ENCODE results near the gene RNF222. TPM values are rescaled to one million over a fixed set of nuclear protein-coding genes. Genes with fewer than 3 reads are reported as not detected.
"Not testable (repeated sequence)": the region's sequence is repeated elsewhere in the genome, so short reads cannot be mapped to it uniquely, and the experiment has no call there.

RNF222 gene
- total RNA-seq, 1 donor from 2014 or later, result not detected

DNA sequence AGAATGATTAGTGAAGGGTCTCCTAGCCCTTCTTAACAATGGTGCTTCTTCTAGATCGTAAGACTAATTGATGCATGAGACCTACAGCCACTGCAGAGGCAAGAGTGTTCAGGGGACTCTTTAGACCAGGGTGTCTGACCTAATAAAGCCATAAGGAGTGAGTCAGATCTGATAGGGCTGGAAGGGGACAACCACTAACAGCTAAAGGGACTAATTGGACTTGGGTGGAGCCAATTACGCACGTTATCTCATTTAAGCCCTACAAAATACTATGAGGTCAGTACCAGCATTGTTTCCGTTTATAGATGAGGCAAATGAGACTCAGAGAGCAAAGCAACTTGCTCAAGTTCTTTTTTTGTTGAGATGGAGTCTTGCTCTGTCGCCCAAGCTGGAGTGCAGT is 14.5 kb upstream of the RNF222 start:
- no peak for DNase-seq (ENCODE audit: extremely low read depth, low read depth, low spot score)

DNA sequence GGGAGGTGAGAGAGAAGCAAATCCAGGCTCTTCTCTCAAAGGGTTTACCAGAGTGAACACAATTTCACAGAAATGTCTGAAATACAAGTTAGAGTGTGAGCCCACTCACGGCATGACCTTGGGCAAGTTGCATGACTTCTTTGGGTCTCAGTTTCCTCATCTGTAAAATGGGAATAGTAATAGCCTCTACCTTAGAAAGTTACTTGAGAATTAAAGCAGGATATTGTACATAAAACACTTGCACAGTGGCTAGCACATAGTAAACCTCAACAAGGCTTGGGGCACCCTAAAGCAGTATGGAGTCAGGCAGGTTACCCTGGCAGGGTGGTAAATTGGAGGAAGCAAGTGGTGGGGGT is 13.2 kb upstream of the RNF222 start:
- DNase-seq (ENCODE audit: extremely low read depth, low read depth, low spot score), result no peak

DNA sequence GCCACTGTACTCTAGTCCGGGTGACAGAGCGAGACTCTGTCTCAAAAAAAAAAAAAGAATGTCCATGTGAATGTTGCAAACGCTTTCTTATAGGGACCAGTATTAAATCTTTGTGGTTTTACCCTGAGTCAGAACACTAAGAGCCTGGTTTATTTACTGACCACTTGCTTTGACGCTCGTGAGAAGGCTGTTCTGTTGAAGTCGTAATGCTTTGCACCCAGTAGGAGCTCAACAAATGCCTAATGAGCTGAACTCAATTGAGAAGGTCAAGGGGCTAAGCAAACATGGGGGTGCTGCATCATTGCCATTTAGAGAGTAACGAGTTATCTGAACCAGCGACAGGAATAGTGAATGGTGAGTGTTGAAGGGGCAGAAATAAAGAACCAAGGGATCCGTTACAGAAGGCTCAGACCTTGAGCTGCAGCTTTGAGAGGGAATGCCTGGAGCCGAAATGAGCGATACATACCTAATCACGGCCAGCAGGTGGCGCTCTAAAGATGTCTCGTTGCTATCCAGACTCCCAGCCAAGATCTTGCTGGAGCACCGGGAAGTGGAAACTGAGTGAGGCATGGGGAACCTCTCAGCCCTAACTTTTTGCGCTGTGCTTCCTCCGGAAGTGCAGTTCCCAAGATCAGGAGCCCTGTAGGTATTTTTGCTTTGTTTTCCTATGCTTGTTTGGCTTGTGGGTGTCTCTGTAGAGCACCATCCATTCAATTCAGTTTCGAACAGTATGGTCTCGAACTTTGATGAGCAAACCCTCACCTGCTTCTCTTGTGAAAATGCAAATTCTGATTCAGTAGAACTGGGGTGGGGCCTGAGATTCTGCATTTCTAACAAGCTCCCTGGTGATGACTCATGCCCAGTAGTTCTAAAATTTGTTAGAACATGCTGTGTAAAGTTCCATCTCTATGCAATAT is 12.6 kb upstream of the RNF222 start:
- DNase-seq (ENCODE audit: extremely low read depth, low read depth, low spot score), result peak; percentile 61

DNA sequence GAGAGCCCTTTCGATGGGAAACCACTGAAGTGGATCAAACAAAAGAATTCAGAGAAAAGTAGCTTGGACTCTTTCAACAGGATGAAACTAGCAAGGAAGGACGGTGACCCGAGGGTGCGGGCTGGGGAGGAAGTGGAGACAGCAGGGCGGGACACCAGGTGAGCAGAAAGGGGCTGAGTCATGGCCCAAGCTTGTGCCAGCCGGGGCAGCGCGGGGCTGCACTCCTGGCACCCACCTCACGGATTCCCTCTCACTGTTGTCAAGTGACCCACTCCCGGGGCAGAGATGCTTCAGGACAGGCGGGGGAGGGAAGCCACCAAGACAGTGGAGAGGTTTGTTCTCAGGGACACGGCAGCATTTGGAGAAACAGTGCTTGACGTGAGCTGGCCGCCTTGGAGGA is 10.7 kb upstream of the RNF222 start:
- no peak for DNase-seq (ENCODE audit: extremely low read depth, low read depth, low spot score)

DNA sequence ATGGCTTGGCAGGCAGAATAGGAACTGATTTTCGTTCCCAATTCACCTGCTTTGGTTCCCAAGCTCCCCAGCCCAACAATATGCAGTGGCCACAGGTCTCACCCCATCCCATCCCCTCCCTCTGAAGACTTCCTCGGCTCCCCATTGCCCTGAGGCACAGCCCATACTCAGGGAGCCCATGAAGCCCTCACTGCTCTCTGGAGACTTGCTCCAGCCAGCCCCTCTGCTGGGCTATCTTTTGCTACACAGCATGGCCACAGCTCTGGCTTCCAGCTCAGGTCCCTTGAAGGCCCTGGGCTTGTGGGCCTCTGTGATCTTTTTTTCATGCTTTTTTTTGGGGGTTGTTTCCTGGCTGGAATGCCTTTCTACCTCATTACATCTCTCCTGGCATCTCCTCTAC is 8.5 kb upstream of the RNF222 start:
- DNase-seq (ENCODE audit: extremely low read depth, low read depth, low spot score), result no peak

DNA sequence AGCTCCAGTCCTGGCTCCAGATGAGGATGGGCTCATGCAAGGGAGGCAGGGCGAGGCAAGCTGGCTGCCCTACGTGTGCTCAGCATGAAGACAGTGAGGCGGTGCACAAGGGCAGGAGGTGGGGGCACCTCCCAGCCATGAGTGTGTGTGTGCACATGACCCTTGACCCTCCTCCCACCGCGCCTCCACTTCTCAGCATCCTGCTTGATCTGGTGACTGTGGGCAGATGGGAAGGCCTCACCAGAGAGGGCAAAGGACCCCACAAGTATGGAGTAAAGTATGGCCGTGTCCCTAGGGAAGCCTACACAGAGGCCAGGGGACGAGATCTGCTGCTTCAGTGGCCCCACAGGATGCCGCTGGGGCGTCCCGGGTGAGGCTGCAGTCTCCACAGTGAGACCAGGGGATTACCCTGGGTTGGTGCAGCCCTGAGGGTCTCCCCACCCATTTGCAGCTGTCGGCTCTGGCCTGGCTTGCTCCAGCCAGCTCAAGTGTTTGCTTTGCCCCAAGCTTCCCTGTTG is 7.9 kb upstream of the RNF222 start:
- DNase-seq (ENCODE audit: extremely low read depth, low read depth, low spot score), result no peak

DNA sequence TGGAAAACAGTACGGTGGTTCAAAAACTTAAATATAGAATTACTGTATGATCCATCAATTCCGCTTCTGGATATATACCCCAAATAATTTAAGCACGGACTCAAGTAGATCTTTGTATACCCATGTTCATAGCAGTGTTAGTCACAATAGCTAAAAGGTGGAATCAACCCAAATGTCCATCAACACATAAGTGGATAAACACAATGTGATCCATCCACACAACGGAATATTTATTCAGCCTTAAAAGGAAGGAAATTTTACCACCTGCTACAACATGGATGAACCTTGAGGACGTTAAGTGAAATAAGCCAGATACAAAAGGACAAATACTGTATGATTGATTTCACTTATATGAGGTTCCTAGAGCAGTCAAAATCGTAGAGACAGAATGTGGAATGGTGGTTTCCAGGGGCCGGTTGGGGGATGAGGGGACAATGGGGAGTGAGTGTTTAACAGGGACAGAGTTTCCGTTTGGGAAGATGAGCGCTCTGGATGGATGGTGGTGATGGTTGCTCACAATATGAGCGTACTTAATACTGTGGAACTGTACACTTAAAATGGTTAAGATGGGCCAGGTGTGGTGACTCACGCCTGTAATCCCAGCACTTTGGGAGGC is 5.4 kb upstream of the RNF222 start:
- DNase-seq (ENCODE audit: extremely low read depth, low read depth, low spot score), result no peak

DNA sequence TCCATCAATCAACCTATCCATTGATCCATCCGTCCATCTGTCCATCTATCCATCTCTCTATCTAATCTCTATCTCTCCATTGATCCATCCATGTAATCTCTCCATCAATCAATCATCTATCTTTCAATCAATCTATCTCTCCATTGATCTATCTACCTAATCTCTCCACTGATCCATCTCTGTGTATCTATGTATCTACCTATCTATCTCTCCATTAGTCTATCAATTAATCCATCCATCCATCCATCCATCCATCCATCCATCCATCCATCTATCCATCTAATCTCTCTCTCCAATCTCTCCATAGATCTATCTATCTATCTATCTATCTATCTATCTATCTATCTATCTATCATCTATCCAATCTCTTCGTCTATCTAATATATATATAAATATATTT is 3.5 kb upstream of the RNF222 start:
- DNase-seq (ENCODE audit: extremely low read depth, low read depth, low spot score), result no peak

DNA sequence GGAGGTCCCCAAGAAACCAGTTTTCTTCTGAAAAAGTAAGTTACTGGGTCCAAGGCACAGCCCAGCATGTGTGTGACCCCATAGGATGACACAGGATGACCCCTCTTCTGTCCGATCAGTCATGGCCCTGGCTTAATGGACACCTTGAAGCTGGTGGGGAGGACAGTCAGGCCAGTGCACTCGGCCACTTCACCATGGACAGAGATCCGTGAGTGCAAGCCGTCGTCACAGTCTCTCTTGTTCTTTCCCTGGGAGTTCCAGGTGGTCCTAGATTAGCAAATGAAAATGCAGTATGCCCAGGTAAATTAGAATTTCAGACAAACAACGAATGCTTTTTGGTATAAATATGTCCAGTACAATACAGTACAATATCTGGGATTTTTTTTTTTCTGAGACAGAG is 1.4 kb upstream of the RNF222 start:
- DNase-seq (ENCODE audit: extremely low read depth, low read depth, low spot score), result no peak

DNA sequence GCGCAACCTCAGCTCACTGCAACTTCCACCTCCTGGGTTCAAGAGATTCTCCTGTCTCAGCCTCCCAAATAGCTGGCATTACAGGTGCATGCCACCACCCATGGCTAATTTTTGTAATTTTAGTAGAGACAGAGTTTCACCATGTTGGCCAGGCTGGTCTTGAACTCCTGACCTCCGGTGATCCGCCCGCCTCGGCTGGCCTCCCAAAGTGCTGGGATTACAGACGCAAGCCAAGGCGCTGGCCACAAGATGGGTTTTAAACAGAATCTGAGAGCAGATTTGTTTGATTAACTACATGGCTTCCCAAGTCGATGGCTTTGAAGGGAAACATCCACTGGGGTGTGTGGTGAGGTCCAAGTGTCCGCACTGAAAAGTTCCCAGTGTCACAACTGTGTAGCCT is 3.1 kb downstream of the RNF222 start:
- DNase-seq (ENCODE audit: extremely low read depth, low read depth, low spot score), result not testable (repeated sequence)

DNA sequence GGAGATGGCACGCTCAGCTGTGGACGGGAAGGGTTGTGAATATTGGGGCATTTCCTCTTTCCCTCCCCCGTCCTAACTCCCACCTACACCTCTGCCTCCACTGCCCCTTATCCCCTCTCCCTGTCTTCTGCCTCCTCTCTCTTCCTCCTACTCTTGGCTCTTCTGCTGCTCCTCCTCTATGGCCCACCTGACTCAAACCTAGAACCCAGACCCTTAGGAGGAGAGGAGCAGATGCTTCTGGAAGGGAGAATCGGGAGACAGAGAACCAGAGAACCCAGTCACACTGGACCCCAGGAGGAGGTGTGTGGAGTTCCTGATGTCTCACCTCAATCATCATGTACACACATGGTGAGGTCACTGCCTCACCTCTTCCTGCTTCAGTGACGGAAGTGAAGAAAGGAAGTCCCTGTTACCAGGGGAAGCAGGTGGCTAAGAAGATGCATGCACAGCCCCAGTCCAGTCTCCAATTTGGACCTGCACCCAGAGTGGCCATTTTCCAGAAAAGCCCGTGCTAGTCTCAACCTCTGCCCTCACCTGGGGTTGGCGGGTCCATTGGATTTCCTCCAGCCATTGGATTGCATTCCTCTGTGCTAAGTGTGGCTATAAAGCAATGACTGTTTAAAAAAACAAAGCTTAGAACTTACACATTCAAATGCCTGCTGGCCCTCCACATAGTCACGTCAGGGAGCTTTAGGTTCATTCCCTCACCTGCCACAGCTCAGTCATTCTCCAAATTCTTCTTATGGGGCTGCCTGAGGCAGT is 4.0 kb downstream of the RNF222 start:
- DNase-seq (ENCODE audit: extremely low read depth, low read depth, low spot score), result no peak

DNA sequence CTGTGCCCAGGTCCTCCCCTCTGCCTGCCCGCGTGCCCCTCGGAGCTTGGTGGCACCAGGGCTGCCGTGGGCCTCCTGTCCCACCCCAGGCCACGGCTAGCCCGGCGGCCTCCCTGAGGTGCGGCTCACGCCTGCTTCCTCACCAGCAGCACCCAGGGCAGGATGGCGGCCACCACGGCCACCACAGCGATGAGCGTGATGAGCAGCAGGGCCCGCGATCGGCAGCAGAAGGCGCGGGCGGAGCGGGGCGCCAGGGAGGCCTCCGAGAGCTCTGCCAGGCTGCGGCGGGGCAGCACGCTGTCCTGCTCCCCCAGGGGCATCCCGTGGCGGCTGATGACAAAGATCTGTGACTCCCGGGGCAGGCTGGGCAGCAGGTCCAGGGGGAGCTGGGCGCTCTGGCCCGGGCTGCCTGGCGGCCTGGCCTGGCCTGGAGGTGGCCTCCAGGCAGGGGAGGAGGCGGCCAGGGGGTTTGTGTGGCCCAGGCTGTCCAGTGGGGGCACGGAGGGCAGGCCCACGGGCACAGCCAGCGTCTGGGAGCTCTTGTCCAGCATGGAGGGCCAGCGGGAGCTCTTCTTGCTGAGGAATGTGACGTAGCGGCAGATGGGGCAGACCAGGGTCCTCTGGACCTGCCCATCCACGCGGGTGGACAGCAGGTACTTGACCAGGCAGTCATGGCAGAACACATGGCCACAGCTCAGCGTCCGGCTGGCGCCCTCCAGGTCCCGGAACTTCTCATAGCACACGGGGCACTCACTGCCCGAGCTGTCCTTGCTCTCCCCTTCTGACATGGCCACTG is 4.8 kb downstream of the RNF222 start:
- no peak for DNase-seq (ENCODE audit: extremely low read depth, low read depth, low spot score)

DNA sequence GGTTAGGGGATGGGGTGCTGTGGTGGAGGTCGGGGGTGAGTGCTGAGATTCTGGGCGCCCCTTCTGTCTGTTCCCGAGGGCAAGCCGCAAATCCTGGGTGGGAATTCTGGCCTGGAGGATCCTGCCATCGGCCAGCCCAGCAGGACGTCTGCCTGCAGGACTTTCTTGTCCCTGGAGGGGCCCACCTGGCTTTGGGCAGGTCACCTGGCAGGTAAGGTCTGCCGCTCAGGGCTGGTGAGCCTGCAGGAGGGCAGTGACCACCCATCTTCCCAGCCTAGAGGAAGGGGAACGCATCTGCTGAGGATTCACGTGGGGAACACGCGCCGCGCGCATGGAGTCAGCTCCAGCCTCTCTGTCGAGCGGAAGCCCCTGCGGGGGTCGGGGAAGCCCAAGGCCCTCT is 5.4 kb downstream of the RNF222 start:
- DNase-seq (ENCODE audit: extremely low read depth, low read depth, low spot score), result no peak

DNA sequence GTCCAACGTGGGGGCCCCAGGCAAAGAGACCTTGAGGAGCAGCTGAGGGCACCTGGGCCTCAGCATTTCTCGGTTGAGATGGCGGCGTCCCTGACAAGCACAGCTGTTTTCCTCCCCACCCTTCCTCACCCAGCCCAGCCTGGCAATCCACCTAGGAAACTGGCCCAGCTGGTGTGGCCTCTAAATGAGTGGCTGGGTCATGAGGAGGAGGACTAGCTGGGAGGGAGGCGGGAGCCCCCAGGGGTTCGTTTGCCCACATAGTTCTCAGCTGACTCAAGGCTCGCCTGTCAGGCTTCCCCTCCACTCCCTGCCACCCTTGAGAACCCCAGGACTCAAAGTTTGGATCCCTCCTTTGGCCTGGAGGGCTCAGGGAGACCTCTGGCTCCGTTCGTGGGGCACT is 5.9 kb downstream of the RNF222 start:
- DNase-seq (ENCODE audit: extremely low read depth, low read depth, low spot score), result no peak

DNA sequence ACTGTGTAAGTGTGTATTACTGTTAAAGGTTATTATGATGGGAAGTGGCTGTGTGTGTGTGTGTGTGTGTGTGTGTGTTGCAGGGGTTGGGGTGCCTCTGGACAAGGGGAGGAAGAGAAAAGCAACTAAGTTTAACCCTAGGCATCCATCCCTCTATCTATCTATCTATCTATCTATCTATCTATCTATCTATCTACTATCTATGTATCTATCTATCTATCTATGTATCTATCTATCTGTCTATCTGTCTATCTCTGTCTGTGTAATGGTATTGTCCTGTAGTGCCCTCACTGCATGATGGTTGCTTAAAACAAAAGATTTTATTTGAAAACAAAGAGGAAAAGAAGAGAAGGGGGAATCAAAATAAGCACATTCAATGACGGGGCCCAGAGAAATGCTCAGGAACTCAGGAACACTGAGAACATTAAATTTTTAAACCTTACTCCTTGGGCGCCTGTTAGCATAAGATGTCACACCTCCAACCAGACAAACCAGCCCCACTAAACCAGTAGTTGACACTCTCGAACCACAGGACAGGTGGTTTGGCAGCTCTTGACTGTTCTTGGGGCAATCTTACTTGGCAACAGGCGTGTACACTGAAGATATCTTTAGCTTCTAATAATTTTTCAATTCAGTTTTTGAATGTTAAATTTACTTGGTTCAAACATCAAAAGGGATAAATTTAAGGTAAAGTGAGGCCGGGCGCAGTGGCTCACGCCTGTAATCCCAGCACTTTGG is 9.5 kb downstream of the RNF222 start:
- no peak for DNase-seq (ENCODE audit: extremely low read depth, low read depth, low spot score)

DNA sequence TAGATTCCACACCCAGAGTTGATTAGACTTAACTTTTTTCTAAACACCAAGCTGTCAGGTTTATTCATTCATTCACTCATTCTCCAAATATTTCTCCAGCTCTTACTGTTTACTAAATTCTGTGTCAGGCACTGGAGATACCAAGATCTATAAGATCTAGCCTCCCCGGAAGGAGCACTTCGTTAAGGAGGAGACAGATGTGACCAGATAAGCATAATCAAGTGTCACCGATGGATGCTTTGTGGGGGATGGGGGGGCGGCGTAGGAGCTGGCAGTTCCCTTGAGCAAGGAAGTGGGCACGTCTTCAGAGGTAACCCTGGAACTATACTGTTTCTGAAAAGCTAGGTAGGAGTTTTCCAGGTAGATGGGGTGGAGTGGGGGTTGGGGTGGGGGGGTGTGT is 10.8 kb downstream of the RNF222 start:
- DNase-seq (ENCODE audit: extremely low read depth, low read depth, low spot score), result no peak

DNA sequence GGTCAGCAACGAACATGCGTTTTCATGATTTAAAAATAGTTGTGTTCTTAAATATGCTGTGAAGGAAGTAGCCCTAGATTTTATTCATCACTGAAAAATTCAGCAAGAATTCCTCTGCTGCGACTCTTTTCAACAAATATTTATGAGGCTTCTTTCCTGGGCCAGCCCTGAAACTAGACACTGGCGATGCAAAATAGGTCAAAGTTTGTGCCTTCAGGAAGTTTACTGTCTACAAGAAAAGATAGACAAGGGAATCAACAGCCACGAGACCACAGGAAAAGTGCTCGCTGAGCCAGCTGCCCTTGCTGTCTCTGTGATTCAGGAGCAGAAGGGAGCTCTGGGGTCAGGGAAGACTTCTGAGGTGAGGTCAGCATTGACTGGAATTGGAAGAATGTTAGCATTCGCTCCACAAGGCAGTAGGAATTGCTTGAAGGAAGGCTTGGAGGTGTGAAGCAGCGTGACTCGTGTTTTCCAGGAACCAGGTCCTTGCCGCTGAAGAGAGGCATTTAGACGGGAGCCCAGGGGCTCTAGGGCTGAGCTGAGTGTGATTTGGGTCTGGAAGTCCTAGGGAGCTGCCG is 12.7 kb downstream of the RNF222 start:
- DNase-seq (ENCODE audit: extremely low read depth, low read depth, low spot score), result no peak

DNA sequence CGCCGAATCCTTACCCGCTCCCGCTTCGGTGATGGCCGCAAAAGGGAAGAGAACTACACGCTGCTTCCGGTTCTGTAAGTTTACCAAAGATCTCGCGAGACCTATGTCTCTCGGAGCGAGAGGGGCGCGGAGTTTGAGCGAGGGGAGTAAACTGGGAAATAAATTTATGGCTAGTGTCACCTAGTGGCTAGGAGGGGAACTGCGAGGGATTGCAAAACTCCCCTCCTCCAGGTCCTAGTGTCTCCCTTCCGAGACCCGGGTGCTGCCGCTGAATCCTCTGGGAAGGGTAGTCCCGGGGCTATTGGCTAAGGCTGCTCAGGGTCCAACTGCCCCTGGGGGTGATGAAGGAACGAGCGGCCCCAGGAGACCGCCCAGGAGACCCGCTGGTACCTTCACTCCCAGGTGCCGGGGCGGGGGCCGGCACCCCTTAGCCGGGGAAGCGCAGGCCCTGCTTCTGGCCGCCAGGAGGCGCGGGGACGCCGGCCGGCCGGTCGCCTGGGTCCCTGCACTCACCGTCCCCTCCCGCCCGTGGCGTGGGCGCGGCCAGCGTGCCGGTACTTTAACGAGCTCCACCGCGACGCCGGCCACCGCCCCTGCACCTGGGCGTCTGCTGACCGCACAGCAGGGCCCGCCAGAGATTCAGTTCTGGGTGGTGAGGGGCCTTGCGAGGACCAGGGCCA is 14.3 kb downstream of the RNF222 start, which contains the start of gene RPL26:
RPL26 (minus strand) TSS at position 51 of the 680 bp plus-strand sequence. CDS start 883 bp downstream, outside the sequence.
- DNase-seq (ENCODE audit: extremely low read depth, low read depth, low spot score), result peak; percentile 96

DNA sequence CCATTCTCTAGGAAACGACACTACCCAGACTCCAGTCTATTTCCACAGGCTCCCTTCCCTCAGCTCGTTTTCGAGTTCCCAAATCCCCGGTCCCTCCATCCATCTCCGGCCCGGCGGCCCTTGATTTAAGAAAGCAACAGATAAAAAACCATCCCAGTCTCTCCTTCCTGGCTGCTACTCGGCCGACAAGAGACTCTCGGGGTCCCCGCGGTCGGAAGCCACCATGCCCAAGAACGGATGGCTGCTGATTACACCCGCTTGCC is 14.8 kb downstream of the RNF222 start:
- no peak for DNase-seq (ENCODE audit: extremely low read depth, low read depth, low spot score)

All from glomerular endothelial cell (primary cell).